ENCODE measurements around the gene ARRDC3. TPM values are rescaled to one million over a fixed set of nuclear protein-coding genes. Genes with fewer than 3 reads are reported as not detected.

ARRDC3 gene
- total and polyA plus RNA-seq, 2 experiments from 2014 or later = 11.9 to 16.5 TPM

DNA sequence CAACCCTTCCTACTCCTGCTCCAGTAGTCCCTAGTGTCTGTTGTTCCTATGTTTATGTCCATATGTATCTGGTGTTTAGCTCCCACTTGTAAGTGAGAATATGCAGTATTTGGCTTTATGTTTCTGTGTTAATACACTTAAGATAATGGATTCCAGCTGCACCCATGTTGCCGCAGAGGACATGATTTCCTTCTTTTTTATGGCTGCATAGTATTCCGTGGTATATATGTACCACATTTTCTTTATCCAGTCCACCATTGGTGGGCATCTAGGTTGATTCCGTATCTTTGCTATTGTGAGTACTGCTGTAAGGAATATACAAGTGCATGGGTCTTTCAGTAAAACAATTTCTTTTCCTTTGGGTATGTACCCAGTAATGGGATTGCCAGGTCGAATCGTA, 5.2 kb upstream of the ARRDC3 start:
- Histone ChIP-seq H3K4me2 (no peak overlapping the region), H3K9me2 (ENCODE audit: insufficient read depth) (no peaks in the 10 kb centered on the region), H2AFZ (no peak overlapping the region), H3K79me2 (replicated peaks; ENCODE audit: insufficient read depth) (no peaks in the 10 kb centered on the region), H3K4me1 (ENCODE audit: insufficient read depth) (0 out of 2 replicates have a peak, but pooled peaks cover 4% of the 10 kb centered on the region), H3K36me3 (ENCODE audit: insufficient read depth) (no peaks in the 10 kb centered on the region), H3F3A (replicated peaks; ENCODE audit: low read depth) (no peaks in the 10 kb centered on the region), H3K4me3 (no peak overlapping the region), H4K20me1 (replicated peaks; ENCODE audit: insufficient read depth) (no peaks in the 10 kb centered on the region), H3K27me3 (ENCODE audit: insufficient read depth) (no peaks in the 10 kb centered on the region), H3K27ac (ENCODE audit: low read depth) (no peak overlapping the region)
- TF ChIP-seq EZH2phosphoT487 (IDR thresholded peaks at IDR 0.05; ENCODE audit: unreplicated experiment) (no peak), JUNB (IDR thresholded peaks at IDR 0.05; ENCODE audit: unreplicated experiment) (no peak), POLR2AphosphoS5 (IDR thresholded peaks at IDR 0.05; ENCODE audit: low read depth) (no peak), EZH2 (IDR thresholded peaks at IDR 0.05; ENCODE audit: low read depth, unreplicated experiment) (no peak), ZNF114 (CRISPR knock-in tag; IDR thresholded peaks at IDR 0.05) (no peak)
- TF ChIP-seq, protein P1, sequence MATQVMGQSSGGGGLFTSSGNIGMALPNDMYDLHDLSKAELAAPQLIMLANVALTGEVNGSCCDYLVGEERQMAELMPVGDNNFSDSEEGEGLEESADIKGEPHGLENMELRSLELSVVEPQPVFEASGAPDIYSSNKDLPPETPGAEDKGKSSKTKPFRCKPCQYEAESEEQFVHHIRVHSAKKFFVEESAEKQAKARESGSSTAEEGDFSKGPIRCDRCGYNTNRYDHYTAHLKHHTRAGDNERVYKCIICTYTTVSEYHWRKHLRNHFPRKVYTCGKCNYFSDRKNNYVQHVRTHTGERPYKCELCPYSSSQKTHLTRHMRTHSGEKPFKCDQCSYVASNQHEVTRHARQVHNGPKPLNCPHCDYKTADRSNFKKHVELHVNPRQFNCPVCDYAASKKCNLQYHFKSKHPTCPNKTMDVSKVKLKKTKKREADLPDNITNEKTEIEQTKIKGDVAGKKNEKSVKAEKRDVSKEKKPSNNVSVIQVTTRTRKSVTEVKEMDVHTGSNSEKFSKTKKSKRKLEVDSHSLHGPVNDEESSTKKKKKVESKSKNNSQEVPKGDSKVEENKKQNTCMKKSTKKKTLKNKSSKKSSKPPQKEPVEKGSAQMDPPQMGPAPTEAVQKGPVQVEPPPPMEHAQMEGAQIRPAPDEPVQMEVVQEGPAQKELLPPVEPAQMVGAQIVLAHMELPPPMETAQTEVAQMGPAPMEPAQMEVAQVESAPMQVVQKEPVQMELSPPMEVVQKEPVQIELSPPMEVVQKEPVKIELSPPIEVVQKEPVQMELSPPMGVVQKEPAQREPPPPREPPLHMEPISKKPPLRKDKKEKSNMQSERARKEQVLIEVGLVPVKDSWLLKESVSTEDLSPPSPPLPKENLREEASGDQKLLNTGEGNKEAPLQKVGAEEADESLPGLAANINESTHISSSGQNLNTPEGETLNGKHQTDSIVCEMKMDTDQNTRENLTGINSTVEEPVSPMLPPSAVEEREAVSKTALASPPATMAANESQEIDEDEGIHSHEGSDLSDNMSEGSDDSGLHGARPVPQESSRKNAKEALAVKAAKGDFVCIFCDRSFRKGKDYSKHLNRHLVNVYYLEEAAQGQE (IDR thresholded peaks at IDR 0.05; ENCODE audit: unreplicated experiment) = no peak
- peaks cover 7% of the 10 kb centered on the region; the same call in 2 of the 3 replicates for H3K4me1 Mint-ChIP-seq
- no peak overlapping the region for H3K27ac Mint-ChIP-seq
- H3K27me3 Mint-ChIP-seq (ENCODE audit: insufficient read depth, low read depth, poor library complexity) = peaks cover 5% of the 10 kb centered on the region
- peaks cover 5% of the 10 kb centered on the region; the same call in 1 of the 3 replicates for H3K36me3 Mint-ChIP-seq (ENCODE audit: low read depth)
- H3K4me3 Mint-ChIP-seq = no peak overlapping the region
- DNase-seq (ENCODE audit: low spot score) (no peak), ATAC-seq (no peak)
- H3K9me3 Mint-ChIP-seq = peaks cover 5% of the 10 kb centered on the region; the same call in 1 of the 3 replicates

DNA sequence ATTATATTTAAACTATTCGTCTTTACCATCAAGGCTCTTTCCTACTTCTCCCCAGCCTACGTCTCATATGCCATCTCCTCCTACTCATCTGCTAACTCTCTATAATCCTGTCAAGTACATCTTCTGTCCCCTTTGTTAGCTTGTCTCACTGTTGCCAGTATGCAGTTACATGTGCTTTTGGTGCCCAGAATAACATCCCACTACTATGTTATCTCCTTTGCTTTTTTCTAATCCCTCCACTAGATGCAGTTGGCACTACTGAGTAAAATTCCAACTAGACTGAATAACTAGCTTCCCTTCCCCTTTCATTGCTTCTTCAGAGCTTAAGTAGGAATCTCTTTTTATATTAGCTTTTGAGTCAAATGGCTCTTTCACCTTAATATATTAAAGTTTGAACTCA, 3.0 kb upstream of the ARRDC3 start:
- Mint-ChIP-seq H3K9me3 (peaks cover 5% of the 10 kb centered on the region; the same call in 1 of the 3 replicates), H3K4me3 (no peak overlapping the region), H3K27ac (no peak overlapping the region), H3K36me3 (ENCODE audit: low read depth) (peaks cover 18% of the 10 kb centered on the region; the same call in 2 of the 3 replicates), H3K27me3 (ENCODE audit: insufficient read depth, low read depth, poor library complexity) (peaks cover 13% of the 10 kb centered on the region), H3K4me1 (peaks cover 7% of the 10 kb centered on the region)
- Histone ChIP-seq H3K79me2 (replicated peaks; ENCODE audit: insufficient read depth) (peaks cover 10% of the 10 kb centered on the region), H3K4me2 (no peak overlapping the region), H3F3A (replicated peaks; ENCODE audit: low read depth) (no peaks in the 10 kb centered on the region), H3K27me3 (ENCODE audit: insufficient read depth) (no peaks in the 10 kb centered on the region), H2AFZ (no peak overlapping the region), H3K9me2 (ENCODE audit: insufficient read depth) (no peaks in the 10 kb centered on the region), H3K27ac (ENCODE audit: low read depth) (no peak overlapping the region), H3K36me3 (ENCODE audit: insufficient read depth) (no peaks in the 10 kb centered on the region), H4K20me1 (replicated peaks; ENCODE audit: insufficient read depth) (no peaks in the 10 kb centered on the region), H3K4me1 (ENCODE audit: insufficient read depth) (0 out of 2 replicates have a peak, but pooled peaks cover 4% of the 10 kb centered on the region), H3K4me3 (no peak overlapping the region)
- ATAC-seq (no peak), DNase-seq (ENCODE audit: low spot score) (no peak)
- TF ChIP-seq STAT1 (IDR thresholded peaks at IDR 0.05; ENCODE audit: unreplicated experiment) (no peak), ZNF331 (CRISPR knock-in tag; IDR thresholded peaks at IDR 0.05; ENCODE audit: low read depth) (no peak), EZH2phosphoT487 (IDR thresholded peaks at IDR 0.05; ENCODE audit: unreplicated experiment) (no peak), ZNF114 (CRISPR knock-in tag; IDR thresholded peaks at IDR 0.05) (no peak), POLR2AphosphoS5 (IDR thresholded peaks at IDR 0.05; ENCODE audit: low read depth) (no peak), NANOG (IDR thresholded peaks at IDR 0.05; ENCODE audit: borderline replicate concordance) (no peak), EZH2 (IDR thresholded peaks at IDR 0.05; ENCODE audit: low read depth, unreplicated experiment) (no peak), CREB1 (CRISPR knock-in tag; IDR thresholded peaks at IDR 0.05; ENCODE audit: low read depth) (no peak), JUNB (IDR thresholded peaks at IDR 0.05; ENCODE audit: unreplicated experiment) (no peak)
- TF ChIP-seq, protein P1 (IDR thresholded peaks at IDR 0.05; ENCODE audit: unreplicated experiment) = no peak
- TF ChIP-seq, protein P2, sequence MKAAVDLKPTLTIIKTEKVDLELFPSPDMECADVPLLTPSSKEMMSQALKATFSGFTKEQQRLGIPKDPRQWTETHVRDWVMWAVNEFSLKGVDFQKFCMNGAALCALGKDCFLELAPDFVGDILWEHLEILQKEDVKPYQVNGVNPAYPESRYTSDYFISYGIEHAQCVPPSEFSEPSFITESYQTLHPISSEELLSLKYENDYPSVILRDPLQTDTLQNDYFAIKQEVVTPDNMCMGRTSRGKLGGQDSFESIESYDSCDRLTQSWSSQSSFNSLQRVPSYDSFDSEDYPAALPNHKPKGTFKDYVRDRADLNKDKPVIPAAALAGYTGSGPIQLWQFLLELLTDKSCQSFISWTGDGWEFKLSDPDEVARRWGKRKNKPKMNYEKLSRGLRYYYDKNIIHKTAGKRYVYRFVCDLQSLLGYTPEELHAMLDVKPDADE (IDR thresholded peaks at IDR 0.05) = no peak
- TF ChIP-seq, protein P3, sequence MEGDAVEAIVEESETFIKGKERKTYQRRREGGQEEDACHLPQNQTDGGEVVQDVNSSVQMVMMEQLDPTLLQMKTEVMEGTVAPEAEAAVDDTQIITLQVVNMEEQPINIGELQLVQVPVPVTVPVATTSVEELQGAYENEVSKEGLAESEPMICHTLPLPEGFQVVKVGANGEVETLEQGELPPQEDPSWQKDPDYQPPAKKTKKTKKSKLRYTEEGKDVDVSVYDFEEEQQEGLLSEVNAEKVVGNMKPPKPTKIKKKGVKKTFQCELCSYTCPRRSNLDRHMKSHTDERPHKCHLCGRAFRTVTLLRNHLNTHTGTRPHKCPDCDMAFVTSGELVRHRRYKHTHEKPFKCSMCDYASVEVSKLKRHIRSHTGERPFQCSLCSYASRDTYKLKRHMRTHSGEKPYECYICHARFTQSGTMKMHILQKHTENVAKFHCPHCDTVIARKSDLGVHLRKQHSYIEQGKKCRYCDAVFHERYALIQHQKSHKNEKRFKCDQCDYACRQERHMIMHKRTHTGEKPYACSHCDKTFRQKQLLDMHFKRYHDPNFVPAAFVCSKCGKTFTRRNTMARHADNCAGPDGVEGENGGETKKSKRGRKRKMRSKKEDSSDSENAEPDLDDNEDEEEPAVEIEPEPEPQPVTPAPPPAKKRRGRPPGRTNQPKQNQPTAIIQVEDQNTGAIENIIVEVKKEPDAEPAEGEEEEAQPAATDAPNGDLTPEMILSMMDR (conservative IDR thresholded peaks at IDR 0.05; ENCODE audit: low read depth in 2 of 2) = no peak
